Measurements from ENCODE around the gene BCKDK. TPM values are rescaled to one million over a fixed set of nuclear protein-coding genes. Genes with fewer than 3 reads are reported as not detected.

The BCKDK gene
- total RNA-seq, 2 experiments from 2014 or later: 4.3 to 5.8 TPM

GRCh38 chr16:31079342-31079944 lies 28.7 kb upstream of the BCKDK start:
- no peak for ATAC-seq (ENCODE audit: poor library complexity)
- no peaks in the 10 kb centered on the region for H3K27me3 Mint-ChIP-seq
- Histone ChIP-seq H3K9me3 (ENCODE audit: control insufficient read depth in 1 of 2, insufficient read depth in 1 of 2, low read length in 2 of 2) (no peaks in the 10 kb centered on the region), H3K27ac (ENCODE audit: low read depth in 1 of 2, low read length in 2 of 2) (no peak overlapping the region), H3K27me3 (ENCODE audit: control insufficient read depth in 1 of 2, insufficient read depth in 2 of 2, low read length in 2 of 2) (no peaks in the 10 kb centered on the region), H3K4me3 (ENCODE audit: low read length) (no peak overlapping the region), H3K4me1 (ENCODE audit: insufficient read depth, low read length) (peaks cover 34% of the 10 kb centered on the region), H3K36me3 (ENCODE audit: insufficient read depth, low read length) (peaks cover 66% of the 10 kb centered on the region)
- CTCF ChIA-PET: no interaction called here
- no peak for DNase-seq
- intact Hi-C loops (cut with DNase I, micrococcal nuclease): loop anchor here in 1 of 2 experiments (10.0 kb wide), 2 partner anchors 125 to 155 kb away; partner anchors contain the start of genes FBXL19 and SETD1A
- H3K4me3 Mint-ChIP-seq: no peak overlapping the region
- H3K27ac Mint-ChIP-seq: no peak overlapping the region
- peaks cover 20% of the 10 kb centered on the region for H3K4me1 Mint-ChIP-seq (ENCODE audit: low read depth)
- POLR2A ChIA-PET: no interaction called here
- no peaks in the 10 kb centered on the region for H3K9me3 Mint-ChIP-seq
- H3K36me3 Mint-ChIP-seq (ENCODE audit: low read depth): peaks cover 70% of the 10 kb centered on the region
- no peak for TF ChIP-seq CTCF (IDR thresholded peaks at IDR 0.05)

- no peaks in the 10 kb centered on the region for H3K27me3 Mint-ChIP-seq
- no peak overlapping the region for H3K27ac Mint-ChIP-seq
- Histone ChIP-seq H3K4me1 (ENCODE audit: insufficient read depth, low read length) (peaks cover 27% of the 10 kb centered on the region), H3K27ac (ENCODE audit: low read depth in 1 of 2, low read length in 2 of 2) (no peak overlapping the region), H3K36me3 (ENCODE audit: insufficient read depth, low read length) (peaks cover 68% of the 10 kb centered on the region), H3K9me3 (ENCODE audit: control insufficient read depth in 1 of 2, insufficient read depth in 1 of 2, low read length in 2 of 2) (no peaks in the 10 kb centered on the region), H3K27me3 (ENCODE audit: control insufficient read depth in 1 of 2, insufficient read depth in 2 of 2, low read length in 2 of 2) (no peaks in the 10 kb centered on the region), H3K4me3 (ENCODE audit: low read length) (no peak overlapping the region)
- peaks cover 13% of the 10 kb centered on the region for H3K4me1 Mint-ChIP-seq (ENCODE audit: low read depth)
- TF ChIP-seq CTCF (IDR thresholded peaks at IDR 0.05): no peak
- no peak for ATAC-seq (ENCODE audit: poor library complexity)
- DNase-seq: no peak
- H3K36me3 Mint-ChIP-seq (ENCODE audit: low read depth): peaks cover 63% of the 10 kb centered on the region
- ChIA-PET POLR2A (no interaction called here), CTCF (no interaction called here)
- intact Hi-C loops (cut with DNase I, micrococcal nuclease): no loop called here
- H3K9me3 Mint-ChIP-seq: no peaks in the 10 kb centered on the region
- no peak overlapping the region for H3K4me3 Mint-ChIP-seq
Observed at GRCh38 chr16:31080035-31080629, 28.1 kb upstream of the BCKDK start.

GRCh38 chr16:31080756-31081419 lies 27.3 kb upstream of the BCKDK start:
- Histone ChIP-seq H3K4me3 (ENCODE audit: low read length) (no peak overlapping the region), H3K4me1 (ENCODE audit: insufficient read depth, low read length) (peaks cover 20% of the 10 kb centered on the region), H3K27ac (ENCODE audit: low read depth in 1 of 2, low read length in 2 of 2) (no peak overlapping the region), H3K27me3 (ENCODE audit: control insufficient read depth in 1 of 2, insufficient read depth in 2 of 2, low read length in 2 of 2) (no peaks in the 10 kb centered on the region), H3K9me3 (ENCODE audit: control insufficient read depth in 1 of 2, insufficient read depth in 1 of 2, low read length in 2 of 2) (no peaks in the 10 kb centered on the region), H3K36me3 (ENCODE audit: insufficient read depth, low read length) (peaks cover 68% of the 10 kb centered on the region)
- H3K4me3 Mint-ChIP-seq: no peak overlapping the region
- no peak for ATAC-seq (ENCODE audit: poor library complexity)
- CTCF ChIA-PET: no interaction called here
- H3K4me1 Mint-ChIP-seq (ENCODE audit: low read depth): peaks cover 13% of the 10 kb centered on the region
- POLR2A ChIA-PET: no interaction called here
- intact Hi-C loops (cut with DNase I, micrococcal nuclease): no loop called here
- no peak for DNase-seq
- TF ChIP-seq CTCF (IDR thresholded peaks at IDR 0.05): no peak
- H3K27ac Mint-ChIP-seq: no peak overlapping the region
- H3K9me3 Mint-ChIP-seq: no peaks in the 10 kb centered on the region
- peaks cover 68% of the 10 kb centered on the region for H3K36me3 Mint-ChIP-seq (ENCODE audit: low read depth)
- H3K27me3 Mint-ChIP-seq: no peaks in the 10 kb centered on the region

All from CD4-positive, alpha-beta T cell (primary cell).